Measurements from ENCODE around the gene GDPD5.

GDPD5 gene

DNA sequence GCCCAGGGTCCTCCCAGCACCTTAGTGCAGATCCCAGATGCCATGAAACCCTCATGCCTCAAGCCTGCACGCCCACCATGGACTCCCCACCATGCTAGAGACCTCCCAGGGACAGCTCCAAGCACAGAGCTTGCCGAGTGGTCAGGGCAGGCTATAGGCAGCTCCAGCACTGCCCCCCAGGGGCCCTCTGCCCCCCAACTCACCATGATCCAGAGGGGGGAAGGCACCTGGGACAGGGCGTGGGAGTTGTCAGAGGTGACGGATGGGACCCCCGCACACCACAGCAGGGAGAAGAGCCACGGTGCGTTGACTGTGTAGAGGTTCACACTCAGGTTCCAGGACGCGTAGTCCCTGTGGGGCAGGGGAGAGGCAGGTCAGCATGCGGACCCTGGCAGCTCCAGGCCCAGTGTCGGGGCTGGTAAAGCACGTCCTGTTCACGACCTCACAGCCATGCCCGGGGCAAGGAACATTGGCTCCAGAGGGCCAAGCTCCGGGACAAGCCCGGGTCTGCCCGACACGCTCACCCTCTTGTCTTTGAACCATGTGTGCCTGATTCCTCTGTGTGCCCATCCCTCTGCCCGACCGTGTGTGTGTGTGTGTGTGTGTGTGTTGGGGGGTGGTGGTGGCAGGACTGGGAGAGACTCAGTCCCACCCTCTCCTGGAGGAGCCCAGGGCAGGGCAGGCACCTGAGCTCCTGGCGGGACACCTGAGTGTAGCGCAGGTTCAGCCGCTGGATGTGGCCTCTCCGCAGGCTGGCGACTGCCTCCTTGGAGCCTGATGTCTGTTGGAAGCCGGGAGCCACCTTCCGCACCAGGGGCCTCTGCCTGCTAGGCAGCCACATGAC lies 84.6 kb downstream of the GDPD5 start:
- Histone ChIP-seq H3K9ac (ENCODE audit: low read depth, low read length) (no peak overlapping the region), H3K4me1 (ENCODE audit: insufficient read depth, low read length) (no peaks in the 10 kb centered on the region), H3K9me3 (ENCODE audit: control insufficient read depth, insufficient read depth, low read length) (no peaks in the 10 kb centered on the region), H3K36me3 (ENCODE audit: insufficient read depth, low read length) (peaks cover 3% of the 10 kb centered on the region; the same call in 1 of the 2 replicates)

DNA sequence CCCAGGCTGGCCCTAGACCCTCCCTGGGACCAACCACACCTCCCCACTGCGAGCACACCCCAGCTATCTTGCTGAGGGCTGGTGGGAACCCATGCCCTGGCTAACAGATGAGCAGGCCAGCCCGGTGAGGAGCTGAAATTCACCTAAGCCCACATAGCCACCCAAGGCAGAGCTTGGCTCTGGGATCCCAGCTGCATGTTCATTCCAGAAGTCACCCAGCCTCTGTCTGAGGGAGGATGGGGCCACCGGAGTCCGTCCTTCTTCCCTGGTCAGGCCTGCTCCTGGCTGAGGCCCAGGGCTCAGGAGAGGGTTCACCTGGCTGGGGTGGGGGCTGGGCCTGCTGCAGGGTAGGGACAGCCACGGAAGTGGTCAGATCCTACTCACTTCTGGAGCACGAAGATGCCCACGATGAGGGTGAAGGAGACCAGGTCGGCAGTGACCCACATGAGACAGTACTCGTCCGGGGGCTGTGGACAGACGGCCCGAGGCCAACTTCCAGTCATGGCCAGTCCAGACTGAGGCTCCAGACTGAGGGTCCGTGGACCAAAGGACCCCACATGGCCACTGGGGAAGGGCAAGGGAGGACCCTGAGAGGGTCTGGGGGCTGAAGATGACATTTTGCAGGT lies 86.1 kb downstream of the GDPD5 start:
- H3K36me3 ChIP-seq (ENCODE audit: insufficient read depth, low read length), result peaks cover 3% of the 10 kb centered on the region; the same call in 1 of the 2 replicates
- no peaks in the 10 kb centered on the region for H3K9me3 ChIP-seq (ENCODE audit: control insufficient read depth, insufficient read depth, low read length)
- H3K4me1 ChIP-seq (ENCODE audit: insufficient read depth, low read length), result no peaks in the 10 kb centered on the region
- no peak overlapping the region for H3K9ac ChIP-seq (ENCODE audit: low read depth, low read length)

- no peak overlapping the region for H3K9ac ChIP-seq (ENCODE audit: low read depth, low read length)
- peaks cover 3% of the 10 kb centered on the region; the same call in 1 of the 2 replicates for H3K36me3 ChIP-seq (ENCODE audit: insufficient read depth, low read length)
Measured at GRCh38 chr11:75439026-75439425, 86.7 kb downstream of the GDPD5 start.

DNA sequence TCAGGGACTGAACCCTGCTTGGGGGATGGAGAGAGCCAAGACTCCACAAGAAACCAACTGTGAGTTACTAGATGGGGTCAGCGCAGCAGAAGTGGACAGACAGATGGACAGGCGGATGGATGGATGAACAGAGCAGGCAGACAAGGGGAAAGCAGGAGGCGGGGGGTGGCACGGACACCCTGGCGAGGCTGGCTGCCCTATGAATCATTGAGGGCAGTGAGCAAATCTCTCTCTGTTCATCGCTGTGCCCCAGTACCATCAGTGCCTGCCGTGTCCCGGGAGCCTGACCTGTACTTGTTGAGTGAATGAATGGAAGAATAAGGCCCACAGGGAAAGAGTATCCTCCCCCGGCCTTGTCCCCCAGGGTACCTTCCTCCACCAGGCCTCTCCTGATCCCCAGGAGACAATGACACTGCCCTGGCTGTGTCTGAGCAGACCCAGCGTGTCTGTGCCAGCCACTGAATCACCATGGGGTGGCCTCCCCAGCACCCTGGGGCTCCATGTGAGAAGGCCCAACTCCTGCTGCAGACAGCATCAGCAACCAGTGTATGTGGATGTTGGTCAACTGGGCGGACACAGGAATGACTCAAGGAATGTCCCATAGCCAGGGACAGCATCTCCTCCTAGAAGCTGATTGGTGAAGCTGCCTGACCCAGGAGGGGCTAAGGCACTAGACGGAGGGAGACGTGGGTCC lies 87.6 kb downstream of the GDPD5 start:
- H3K4me1 ChIP-seq (ENCODE audit: insufficient read depth, low read length), result peaks cover 7% of the 10 kb centered on the region; the same call in 1 of the 2 replicates
- H3K36me3 ChIP-seq (ENCODE audit: insufficient read depth, low read length), result peaks cover 3% of the 10 kb centered on the region; the same call in 1 of the 2 replicates
- no peak overlapping the region for H3K9ac ChIP-seq (ENCODE audit: low read depth, low read length)

More at GRCh38 chr11:75439026-75439425, 86.7 kb downstream of the GDPD5 start:
- H3K9me3 ChIP-seq (ENCODE audit: control insufficient read depth, insufficient read depth, low read length), result no peaks in the 10 kb centered on the region
- H3K4me1 ChIP-seq (ENCODE audit: insufficient read depth, low read length), result no peaks in the 10 kb centered on the region

GRCh38 chr11:75436806-75437205 lies 88.9 kb downstream of the GDPD5 start:
- Histone ChIP-seq H3K9me3 (ENCODE audit: control insufficient read depth, insufficient read depth, low read length) (no peaks in the 10 kb centered on the region), H3K4me1 (ENCODE audit: insufficient read depth, low read length) (peaks cover 13% of the 10 kb centered on the region), H3K36me3 (ENCODE audit: insufficient read depth, low read length) (peaks cover 3% of the 10 kb centered on the region; the same call in 1 of the 2 replicates), H3K9ac (ENCODE audit: low read depth, low read length) (no peak overlapping the region)

More for the DNA sequence above, 87.6 kb downstream of the GDPD5 start:
- no peaks in the 10 kb centered on the region for H3K9me3 ChIP-seq (ENCODE audit: control insufficient read depth, insufficient read depth, low read length)

DNA sequence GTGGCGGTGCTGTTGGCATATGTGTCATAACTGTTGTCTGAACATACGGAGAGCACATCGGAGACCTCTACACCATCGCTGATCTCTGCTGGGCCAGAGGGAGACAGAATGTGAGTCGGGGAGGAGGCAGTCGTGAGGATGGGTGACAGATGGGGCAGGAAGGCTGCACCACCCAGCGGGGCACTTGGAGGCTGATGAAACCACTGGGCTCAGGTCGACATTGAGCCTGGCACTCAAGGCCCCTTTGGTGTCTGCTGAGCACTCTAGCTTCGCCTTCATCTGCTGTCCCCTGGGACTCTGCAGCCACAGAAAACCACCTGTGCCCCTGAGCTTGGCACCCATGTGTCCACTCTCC lies 90.2 kb downstream of the GDPD5 start:
- Histone ChIP-seq H3K4me1 (ENCODE audit: insufficient read depth, low read length) (peaks cover 13% of the 10 kb centered on the region), H3K36me3 (ENCODE audit: insufficient read depth, low read length) (peaks cover 3% of the 10 kb centered on the region; the same call in 1 of the 2 replicates), H3K9me3 (ENCODE audit: control insufficient read depth, insufficient read depth, low read length) (no peaks in the 10 kb centered on the region), H3K9ac (ENCODE audit: low read depth, low read length) (no peak overlapping the region)

GRCh38 chr11:75434886-75435570 lies 90.7 kb downstream of the GDPD5 start:
- Histone ChIP-seq H3K9me3 (ENCODE audit: control insufficient read depth, insufficient read depth, low read length) (no peaks in the 10 kb centered on the region), H3K9ac (ENCODE audit: low read depth, low read length) (no peak overlapping the region), H3K4me1 (ENCODE audit: insufficient read depth, low read length) (peaks cover 13% of the 10 kb centered on the region), H3K36me3 (ENCODE audit: insufficient read depth, low read length) (peaks cover 3% of the 10 kb centered on the region; the same call in 1 of the 2 replicates)

GRCh38 chr11:75434051-75434450 lies 91.7 kb downstream of the GDPD5 start:
- Histone ChIP-seq H3K4me1 (ENCODE audit: insufficient read depth, low read length) (peaks cover 13% of the 10 kb centered on the region), H3K9ac (ENCODE audit: low read depth, low read length) (no peak overlapping the region), H3K36me3 (ENCODE audit: insufficient read depth, low read length) (peaks cover 3% of the 10 kb centered on the region; the same call in 1 of the 2 replicates), H3K9me3 (ENCODE audit: control insufficient read depth, insufficient read depth, low read length) (peaks cover 6% of the 10 kb centered on the region)

GRCh38 chr11:75433443-75433842 lies 92.3 kb downstream of the GDPD5 start:
- peak overlapping the region; percentile 46; the same call in 1 of the 2 replicates for H3K9ac ChIP-seq (ENCODE audit: low read depth, low read length)

GRCh38 chr11:75432911-75433321 lies 92.8 kb downstream of the GDPD5 start, which contains the start of gene KLHL35:
Gene KLHL35, minus strand, starts transcription at chr11:75433203. Its CDS starts 2,574 bp downstream, at chr11:75430629.
- Histone ChIP-seq H3K36me3 (ENCODE audit: insufficient read depth, low read length) (peaks cover 3% of the 10 kb centered on the region; the same call in 1 of the 2 replicates), H3K9ac (ENCODE audit: low read depth, low read length) (peak within 1 kb of the TSS; percentile 46; the same call in 1 of the 2 replicates), H3K9me3 (ENCODE audit: control insufficient read depth, insufficient read depth, low read length) (peaks cover 9% of the 10 kb centered on the region)

More at GRCh38 chr11:75433443-75433842, 92.3 kb downstream of the GDPD5 start:
- H3K36me3 ChIP-seq (ENCODE audit: insufficient read depth, low read length), result peaks cover 3% of the 10 kb centered on the region; the same call in 1 of the 2 replicates
- peaks cover 13% of the 10 kb centered on the region for H3K4me1 ChIP-seq (ENCODE audit: insufficient read depth, low read length)
- H3K9me3 ChIP-seq (ENCODE audit: control insufficient read depth, insufficient read depth, low read length), result peaks cover 9% of the 10 kb centered on the region

DNA sequence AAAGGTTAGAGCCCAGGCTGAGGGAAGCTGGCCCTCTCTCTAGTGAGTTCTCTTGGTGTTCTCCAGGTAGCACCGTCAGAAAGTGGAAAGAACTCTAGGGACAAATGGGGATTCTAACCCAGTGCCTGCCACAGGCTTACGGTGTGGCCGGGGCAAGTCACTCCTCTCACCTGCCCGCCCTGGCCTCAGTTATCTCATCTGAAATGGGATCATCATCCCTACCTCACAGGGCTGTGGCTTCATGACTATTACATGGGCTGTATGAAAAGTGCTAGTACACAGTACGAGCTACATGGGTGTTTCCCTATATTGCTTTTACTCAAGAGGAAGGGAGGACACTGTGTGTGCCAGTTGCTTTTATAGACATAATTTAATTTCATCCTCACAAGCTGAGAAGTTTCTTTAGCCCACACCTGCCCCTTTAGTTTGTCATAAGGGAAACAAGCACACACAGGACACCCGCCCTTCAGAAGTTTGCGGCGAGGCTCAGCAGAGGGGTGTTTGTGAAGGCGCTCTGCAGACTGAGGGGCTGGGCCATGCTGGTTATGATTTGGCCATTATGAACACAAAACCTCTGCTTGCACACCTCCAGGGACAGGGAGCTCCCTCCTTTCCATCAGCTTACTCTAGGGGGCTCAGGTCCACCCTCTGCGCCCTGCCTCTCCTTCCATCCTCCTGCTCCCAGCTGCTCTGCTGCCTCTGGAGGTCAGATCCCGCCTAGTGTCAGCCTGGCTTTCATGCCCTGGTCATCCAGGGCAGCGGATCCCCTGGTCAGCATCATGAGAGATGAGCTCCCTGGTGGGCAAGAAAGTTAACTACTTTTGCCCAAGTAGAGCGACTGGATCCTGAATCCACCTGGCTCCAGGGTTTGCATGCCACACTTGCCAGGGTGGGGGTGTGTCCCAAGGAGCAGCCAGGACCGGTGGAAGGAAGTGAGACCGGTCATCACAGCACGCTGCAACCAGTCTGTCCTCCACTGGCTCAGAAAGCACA lies 93.9 kb downstream of the GDPD5 start:
- H3K9ac ChIP-seq (ENCODE audit: low read depth, low read length), result peak overlapping the region; percentile 47; the same call in 1 of the 2 replicates

More at GRCh38 chr11:75432911-75433321, 92.8 kb downstream of the GDPD5 start, which contains the start of gene KLHL35:
- H3K4me1 ChIP-seq (ENCODE audit: insufficient read depth, low read length), result peaks cover 13% of the 10 kb centered on the region

DNA sequence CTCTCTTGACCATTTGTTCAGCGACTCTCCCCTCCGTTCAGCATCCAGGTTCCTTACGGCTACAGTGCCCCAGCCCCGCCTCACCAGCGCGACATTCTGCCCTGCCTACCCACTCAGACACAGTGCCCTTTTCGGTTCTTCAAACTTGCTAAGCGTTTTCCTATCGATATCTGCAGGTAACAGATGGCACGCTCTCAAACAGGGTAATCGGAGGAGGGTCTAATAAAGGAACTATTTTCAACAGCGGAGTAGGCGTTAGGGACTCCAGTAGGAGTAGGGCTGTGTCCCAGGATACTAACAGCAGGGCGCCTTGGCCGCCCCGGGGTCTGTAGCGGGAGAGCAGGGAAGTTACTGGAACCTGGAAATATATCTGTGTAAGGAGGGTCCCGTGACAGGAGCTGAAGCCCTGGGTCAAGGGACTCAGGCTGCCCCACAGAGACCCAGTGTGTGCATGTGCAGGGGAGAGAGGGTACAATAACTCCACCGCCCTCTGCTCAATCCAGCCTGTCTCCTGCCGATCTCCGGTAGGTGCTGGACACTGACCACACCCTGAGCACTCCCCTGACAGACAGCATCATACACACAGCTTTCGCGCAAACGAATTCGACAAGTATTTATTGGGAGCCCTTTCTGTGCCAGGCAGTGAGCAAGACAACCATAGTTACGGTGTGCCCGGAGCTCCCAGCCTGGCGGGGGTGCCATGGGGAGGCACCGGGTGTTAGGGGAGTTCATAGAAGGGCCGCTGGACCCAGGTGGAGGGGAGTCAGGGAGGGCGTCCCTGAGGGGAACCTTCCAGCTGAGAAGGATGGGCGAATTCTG lies 94.8 kb downstream of the GDPD5 start:
- peaks cover 13% of the 10 kb centered on the region for H3K4me1 ChIP-seq (ENCODE audit: insufficient read depth, low read length)
- H3K36me3 ChIP-seq (ENCODE audit: insufficient read depth, low read length), result no peaks in the 10 kb centered on the region
- H3K9me3 ChIP-seq (ENCODE audit: control insufficient read depth, insufficient read depth, low read length), result peaks cover 9% of the 10 kb centered on the region
- peak overlapping the region; percentile 47; the same call in 1 of the 2 replicates for H3K9ac ChIP-seq (ENCODE audit: low read depth, low read length)

More for the DNA sequence above, 93.9 kb downstream of the GDPD5 start:
- Histone ChIP-seq H3K9me3 (ENCODE audit: control insufficient read depth, insufficient read depth, low read length) (peaks cover 9% of the 10 kb centered on the region), H3K4me1 (ENCODE audit: insufficient read depth, low read length) (peaks cover 13% of the 10 kb centered on the region), H3K36me3 (ENCODE audit: insufficient read depth, low read length) (peaks cover 3% of the 10 kb centered on the region; the same call in 1 of the 2 replicates)
